K562 (cell line): ENCODE data around the gene B4GALT5.

ENCODE experiments used
- FOSL1 ChIP-seq: fragments of 200-800 bp; sonication (Bioruptor generic); conservative IDR thresholded peaks from 2 replicates; pipeline ENCODE4 v1.6.1; 2016; ENCODE audit warnings: missing genetic modification characterization, missing compliant biosample characterization
- JUNB ChIP-seq: fragments of 450-650 bp; formaldehyde crosslinking; conservative IDR thresholded peaks from 2 replicates; pipeline ENCODE4 v1.4.0; 2020; ENCODE audit warnings: mild to moderate bottlenecking
- RAD21 ChIP-seq, 2 experiments: fragments of 250-450 bp in 1 of 2; fragments of 450-650 bp in 1 of 2; sonication (Bioruptor Pico) in 1 of 2; formaldehyde crosslinking in 1 of 2; IDR thresholded peaks in 1 of 2; conservative IDR thresholded peaks in 1 of 2; 2 replicates each; pipeline versions ENCODE4 v1.4.0 to v1.8.0; 2020 to 2022; ENCODE audit warnings: mild to moderate bottlenecking in 2 of 2, moderate library complexity in 1 of 2

- TF ChIP-seq JUNB (CRISPR knock-in tag), result no peak
- TF ChIP-seq FOSL1 (tag), result no peak
- no peak for TF ChIP-seq RAD21 (CRISPR knock-in tag; conservative IDR thresholded peaks at IDR 0.05 in 1 of 2, IDR thresholded peaks at IDR 0.05 in 1 of 2)
These were observed 111.1 kb downstream of the B4GALT5 start for GRCh38 chr20:49602345-49603208.
